K562 treated with DMSO at 1 percent for 48 hours (cell line): ENCODE results near the gene STAB2. TPM values are rescaled to one million over a fixed set of nuclear protein-coding genes. Genes with fewer than 3 reads are reported as not detected.

ENCODE experiments used
- total RNA-seq: library from RNA; unstranded; fragments of 300-600 nt; gene quantifications from 2 replicates; pipeline ENCODE4 v1.2.3, GENCODE V29; 2022; ENCODE audit warnings: low replicate concordance; ENCODE audit errors: extremely low read depth

STAB2 gene, protein sequence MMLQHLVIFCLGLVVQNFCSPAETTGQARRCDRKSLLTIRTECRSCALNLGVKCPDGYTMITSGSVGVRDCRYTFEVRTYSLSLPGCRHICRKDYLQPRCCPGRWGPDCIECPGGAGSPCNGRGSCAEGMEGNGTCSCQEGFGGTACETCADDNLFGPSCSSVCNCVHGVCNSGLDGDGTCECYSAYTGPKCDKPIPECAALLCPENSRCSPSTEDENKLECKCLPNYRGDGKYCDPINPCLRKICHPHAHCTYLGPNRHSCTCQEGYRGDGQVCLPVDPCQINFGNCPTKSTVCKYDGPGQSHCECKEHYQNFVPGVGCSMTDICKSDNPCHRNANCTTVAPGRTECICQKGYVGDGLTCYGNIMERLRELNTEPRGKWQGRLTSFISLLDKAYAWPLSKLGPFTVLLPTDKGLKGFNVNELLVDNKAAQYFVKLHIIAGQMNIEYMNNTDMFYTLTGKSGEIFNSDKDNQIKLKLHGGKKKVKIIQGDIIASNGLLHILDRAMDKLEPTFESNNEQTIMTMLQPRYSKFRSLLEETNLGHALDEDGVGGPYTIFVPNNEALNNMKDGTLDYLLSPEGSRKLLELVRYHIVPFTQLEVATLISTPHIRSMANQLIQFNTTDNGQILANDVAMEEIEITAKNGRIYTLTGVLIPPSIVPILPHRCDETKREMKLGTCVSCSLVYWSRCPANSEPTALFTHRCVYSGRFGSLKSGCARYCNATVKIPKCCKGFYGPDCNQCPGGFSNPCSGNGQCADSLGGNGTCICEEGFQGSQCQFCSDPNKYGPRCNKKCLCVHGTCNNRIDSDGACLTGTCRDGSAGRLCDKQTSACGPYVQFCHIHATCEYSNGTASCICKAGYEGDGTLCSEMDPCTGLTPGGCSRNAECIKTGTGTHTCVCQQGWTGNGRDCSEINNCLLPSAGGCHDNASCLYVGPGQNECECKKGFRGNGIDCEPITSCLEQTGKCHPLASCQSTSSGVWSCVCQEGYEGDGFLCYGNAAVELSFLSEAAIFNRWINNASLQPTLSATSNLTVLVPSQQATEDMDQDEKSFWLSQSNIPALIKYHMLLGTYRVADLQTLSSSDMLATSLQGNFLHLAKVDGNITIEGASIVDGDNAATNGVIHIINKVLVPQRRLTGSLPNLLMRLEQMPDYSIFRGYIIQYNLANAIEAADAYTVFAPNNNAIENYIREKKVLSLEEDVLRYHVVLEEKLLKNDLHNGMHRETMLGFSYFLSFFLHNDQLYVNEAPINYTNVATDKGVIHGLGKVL (N-terminal part only)
- total RNA-seq = not detected in 2 replicates

DNA sequence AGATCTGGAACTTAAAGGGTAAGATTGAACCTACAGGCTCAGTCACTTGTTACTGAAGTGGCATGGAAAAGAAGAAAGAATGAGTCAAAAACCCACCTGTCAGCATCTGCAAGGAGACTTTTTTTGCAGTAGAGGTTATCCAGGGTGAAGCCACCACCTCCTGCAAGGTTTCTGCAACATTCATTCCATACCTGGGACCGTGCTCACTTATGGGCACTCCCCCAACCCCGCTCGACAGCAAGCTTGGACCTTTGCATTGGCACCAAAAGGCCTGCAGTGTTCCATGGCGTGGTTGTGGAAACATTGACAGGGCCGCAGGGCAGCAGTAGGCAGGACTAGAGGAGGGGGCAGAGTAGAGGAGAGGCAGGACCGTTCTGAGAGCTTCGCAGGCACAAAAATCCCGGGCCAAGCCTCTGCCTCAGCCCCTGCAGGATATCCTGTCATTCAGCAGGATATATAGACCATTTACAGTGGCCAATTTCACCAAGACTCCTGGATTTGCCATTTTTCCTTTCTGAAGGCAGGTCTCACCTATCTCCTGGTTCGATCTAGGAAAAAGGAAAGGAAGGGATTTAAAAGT is at the start of gene STAB2:
STAB2 (plus strand) TSS at position 483 of the 580 bp plus-strand sequence. CDS start 204 bp downstream, outside the sequence.

Other genes starting within 250 kb of the STAB2 start
- not detected in 2 replicates for gene C12orf42, start 91.3 kb upstream of the STAB2 start, total RNA-seq